Left renal pelvis (tissue), 4 donors: ENCODE measurements around the gene GTPBP4. TPM values are rescaled to one million over a fixed set of nuclear protein-coding genes. Genes with fewer than 3 reads are reported as not detected.
"Not testable (repeated sequence)": the region's sequence is repeated elsewhere in the genome, so short reads cannot be mapped to it uniquely, and the experiment has no call there.

Experiments used
- DNase-seq, 4 donors: peaks; one replicate each; pipeline ENCODE4 v3.0.0-alpha.2; 2013; ENCODE audit warnings: low read depth in 4 of 4, low spot score in 3 of 4
- polyA plus RNA-seq, 4 donors: library from polyadenylated mRNA; unstranded; fragments of 120-200 nt; gene quantifications; one replicate each; pipeline ENCODE4 v1.2.1, GENCODE V29; 2013; ENCODE audit not compliant: insufficient read length in 4 of 4

The GTPBP4 gene
- polyA plus RNA-seq, 4 donors, result 48.1 to 72.3 (median 66.2) TPM

GRCh38 chr10:988667-989545 is 672 bp downstream of the GTPBP4 start:
- DNase-seq, result no peak

- no peak for DNase-seq
Observed at GRCh38 chr10:990808-991207, 2.6 kb downstream of the GTPBP4 start.

- DNase-seq, result no peak
Observed at GRCh38 chr10:992467-992866, 4.2 kb downstream of the GTPBP4 start.

GRCh38 chr10:992871-993270 is 4.6 kb downstream of the GTPBP4 start:
- no peak for DNase-seq

- DNase-seq, result no peak
Observed at GRCh38 chr10:994836-995558, 6.8 kb downstream of the GTPBP4 start.

- no peak for DNase-seq
Observed at GRCh38 chr10:995559-995926, 7.3 kb downstream of the GTPBP4 start.

DNA sequence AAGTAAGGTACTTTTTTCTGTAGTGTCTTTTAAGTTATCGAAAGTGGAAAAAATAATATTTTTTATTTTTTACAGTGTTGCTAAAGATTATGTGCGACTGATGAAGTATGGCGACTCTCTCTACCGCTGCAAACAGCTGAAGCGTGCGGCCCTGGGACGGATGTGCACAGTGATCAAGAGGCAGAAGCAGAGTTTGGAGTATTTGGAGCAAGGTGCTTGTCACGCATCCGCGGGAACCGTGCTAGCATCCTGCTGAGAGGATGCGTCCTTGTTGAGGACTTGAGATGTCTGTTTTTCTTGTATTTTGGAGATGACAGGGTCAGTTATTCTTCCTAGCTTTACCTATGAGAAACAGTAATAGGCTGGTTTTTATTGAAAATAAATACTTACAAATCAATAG is 7.8 kb downstream of the GTPBP4 start:
- DNase-seq, result no peak

DNA sequence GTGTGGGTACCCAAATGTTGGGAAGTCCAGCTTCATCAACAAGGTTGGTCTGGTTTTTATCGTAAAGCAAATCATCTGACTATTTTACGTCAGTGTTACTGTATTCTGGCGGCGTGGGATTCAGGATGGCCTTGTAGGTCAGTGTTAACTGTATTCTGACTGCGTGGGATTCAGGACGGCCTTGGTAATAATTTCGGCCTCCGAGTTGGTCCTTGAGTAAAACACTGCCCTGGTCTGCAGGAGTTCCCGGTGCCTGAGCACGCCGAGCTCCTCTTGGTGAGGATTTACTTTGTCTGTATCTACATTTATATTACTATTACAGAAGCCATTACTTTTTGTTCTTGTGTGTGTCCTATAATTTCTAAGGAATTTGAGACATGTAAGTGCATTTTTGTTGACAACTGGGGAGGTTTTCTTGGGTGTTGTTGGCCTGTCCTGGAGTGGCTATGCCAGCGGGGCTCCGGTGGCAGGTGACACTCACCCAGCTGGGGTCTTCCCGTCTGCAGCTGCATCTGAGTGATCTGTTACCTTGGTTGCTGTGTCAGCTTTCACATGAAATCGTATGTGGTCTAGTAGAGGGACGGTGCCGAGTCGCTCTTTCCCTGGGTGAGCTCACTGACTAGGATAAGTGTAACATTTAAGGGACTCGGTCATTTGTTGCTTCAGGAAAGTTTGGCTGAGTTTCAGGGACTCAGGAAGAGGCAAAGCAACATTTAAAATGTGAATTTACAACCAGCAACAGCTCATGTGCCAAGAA is 9.2 kb downstream of the GTPBP4 start:
- no peak for DNase-seq

GRCh38 chr10:1002425-1003006 is 14.3 kb downstream of the GTPBP4 start:
- DNase-seq, result no peak

- DNase-seq, result no peak
Observed at GRCh38 chr10:1003884-1004670, 15.8 kb downstream of the GTPBP4 start.

DNA sequence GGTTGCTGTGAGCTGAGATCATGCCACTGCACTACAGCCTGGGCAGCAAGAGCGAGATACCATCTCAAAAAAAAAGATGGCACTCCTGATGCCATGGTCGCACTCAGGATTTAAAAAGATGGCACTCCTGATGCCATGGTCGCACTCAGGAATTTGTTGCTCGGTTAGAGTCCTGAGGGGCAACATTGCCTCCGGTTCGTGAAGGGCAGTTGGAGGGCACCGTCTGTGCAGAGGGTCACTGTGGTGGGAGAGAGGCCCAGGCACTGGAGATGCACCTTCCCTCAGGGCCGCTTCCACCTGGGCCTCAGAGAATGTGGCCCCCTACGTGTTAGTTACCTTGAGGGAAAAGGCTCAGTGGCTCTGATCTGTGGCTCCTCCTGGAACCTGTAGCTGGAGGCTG is 18.3 kb downstream of the GTPBP4 start:
- DNase-seq, result no peak

- DNase-seq, result no peak
Observed at GRCh38 chr10:1007583-1007982, 19.3 kb downstream of the GTPBP4 start.

- no peak for DNase-seq
Observed at GRCh38 chr10:1009071-1009494, 20.8 kb downstream of the GTPBP4 start.

DNA sequence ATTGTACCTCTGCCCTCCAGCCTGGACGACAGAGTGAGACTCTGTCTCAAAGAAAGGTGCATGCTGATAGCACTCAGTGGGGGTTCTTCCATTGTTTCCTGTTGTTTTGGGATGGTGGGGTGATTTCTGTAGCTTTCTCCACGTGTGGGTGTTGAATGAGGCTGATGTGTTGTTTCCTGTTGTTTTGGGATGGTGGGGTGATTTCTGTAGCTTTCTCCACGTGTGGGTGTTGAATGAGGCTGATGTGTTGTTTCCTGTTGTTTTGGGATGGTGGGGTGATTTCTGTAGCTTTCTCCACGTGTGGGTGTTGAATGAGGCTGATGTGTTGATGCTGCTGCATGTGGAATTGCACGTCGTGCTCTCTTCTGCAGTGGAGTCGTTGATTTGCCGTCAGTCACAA is 21.7 kb downstream of the GTPBP4 start:
- not testable (repeated sequence) for DNase-seq

GRCh38 chr10:1010703-1011102 is 22.5 kb downstream of the GTPBP4 start:
- no peak for DNase-seq

GRCh38 chr10:1011696-1012095 is 23.5 kb downstream of the GTPBP4 start:
- DNase-seq, result no peak

DNA sequence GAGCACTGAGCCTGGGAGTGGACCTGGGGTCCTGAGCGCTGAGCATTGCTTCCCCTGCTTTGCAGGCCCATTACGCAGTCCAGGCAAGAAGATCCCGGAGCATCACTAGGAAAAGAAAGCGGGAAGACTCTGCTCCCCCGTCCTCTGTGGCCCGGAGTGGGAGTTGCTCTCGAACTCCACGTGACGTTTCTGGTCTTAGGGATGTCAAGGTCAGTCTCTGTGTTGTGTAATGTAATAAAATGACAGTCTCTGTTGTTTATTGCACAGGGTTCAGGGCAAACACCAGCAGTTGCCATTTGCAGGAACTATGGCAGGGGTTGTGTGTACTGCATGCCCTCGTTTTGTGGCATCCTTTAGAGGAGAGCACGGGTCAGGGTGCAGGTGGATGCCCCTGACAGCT is 27.5 kb downstream of the GTPBP4 start:
- DNase-seq, result no peak

GRCh38 chr10:1019362-1019761 is 31.1 kb downstream of the GTPBP4 start:
- DNase-seq, result no peak

- DNase-seq, result no peak
Observed at GRCh38 chr10:1020460-1020859, 32.2 kb downstream of the GTPBP4 start.

- DNase-seq, result no peak
Observed at GRCh38 chr10:1020958-1021357, 32.7 kb downstream of the GTPBP4 start.
